RWPE1 (cell line): Measurements from ENCODE around the gene TAC3.
"Not testable (repeated sequence)": the region's sequence is repeated elsewhere in the genome, so short reads cannot be mapped to it uniquely, and the experiment has no call there.

Experiments
- CTCF ChIA-PET: fragments of 350-600 bp; sonication (Branson Sonifier 250); formaldehyde crosslinking; extraction: SDS; loops from one replicate; lab custom pipeline; 2021; lab: Yijun Ruan, JAX
- POLR2A ChIA-PET: fragments of 400-600 bp; formaldehyde crosslinking; extraction: SDS; loops from one replicate; lab custom pipeline; 2020; ENCODE audit warnings: antibody characterized with exemption; ENCODE audit not compliant: low non-redundant PET; lab: Yijun Ruan, JAX
- DNase-seq: peaks from one replicate; pipeline ENCODE4 v3.0.0; 2012; ENCODE audit warnings: low spot score
- H3K27ac ChIP-seq: fragments of 450-650 bp; 2 replicates; pipeline ENCODE4 v1.5.1; 2017
- CTCF ChIP-seq: fragments of 450-650 bp; conservative IDR thresholded peaks from 2 replicates; pipeline ENCODE4 v1.5.1; 2017; ENCODE audit warnings: low read depth, mild to moderate bottlenecking

Gene TAC3

GRCh38 chr12:56989861-56990610, 26.3 kb downstream of the TAC3 start:
- H3K27ac ChIP-seq = no peak overlapping the region
- CTCF ChIA-PET = interaction anchor here (0.7 kb wide), 1 partner anchor 121 kb away, joined by 3 read pairs; no protein-coding TSS in a partner anchor
- TF ChIP-seq CTCF = no peak
- POLR2A ChIA-PET = no interaction called here
- DNase-seq = no peak

GRCh38 chr12:56988207-56988739, 28.1 kb downstream of the TAC3 start:
- ChIA-PET CTCF (interaction anchor here (0.5 to 2.9 kb wide), 13 partner anchors 13 to 267 kb away, joined by 3 to 20 read pairs (median 4); no protein-coding TSS in a partner anchor), POLR2A (no interaction called here)
- no peak for TF ChIP-seq CTCF
- no peak for DNase-seq
- no peak overlapping the region for H3K27ac ChIP-seq

DNA sequence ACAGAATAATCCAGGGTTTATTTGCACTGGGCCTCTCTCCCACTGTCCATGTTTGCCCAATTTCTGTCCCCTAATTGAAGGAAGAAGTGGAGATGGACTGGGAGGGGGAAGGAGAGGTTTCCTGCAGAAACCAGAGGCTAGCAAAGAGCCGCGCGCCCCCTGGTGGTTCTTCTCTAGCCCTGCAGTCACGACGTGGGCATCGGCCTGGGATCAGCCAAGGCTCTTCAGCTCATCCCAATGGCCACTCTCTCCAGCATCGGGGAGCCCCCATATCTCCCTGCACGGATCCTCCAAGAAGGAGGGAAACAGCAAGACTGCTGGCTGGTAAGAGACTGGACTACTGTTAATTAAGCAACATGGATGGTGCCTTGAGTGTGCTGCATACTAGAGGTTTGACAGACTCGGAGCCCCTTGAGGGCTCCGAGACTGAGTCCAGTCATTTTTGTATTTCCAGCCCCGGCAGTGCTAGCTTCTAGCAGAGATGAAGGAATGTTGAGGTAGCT, 28.7 kb downstream of the TAC3 start:
- DNase-seq = peak; percentile 71
- ChIA-PET POLR2A (no interaction called here), CTCF (interaction anchor here (0.5 to 2.9 kb wide), 12 partner anchors 14 to 266 kb away, joined by 3 to 20 read pairs (median 4); no protein-coding TSS in a partner anchor)
- no peak overlapping the region; the same call in 1 of the 2 replicates for H3K27ac ChIP-seq
- TF ChIP-seq CTCF = peak; percentile 94

DNA sequence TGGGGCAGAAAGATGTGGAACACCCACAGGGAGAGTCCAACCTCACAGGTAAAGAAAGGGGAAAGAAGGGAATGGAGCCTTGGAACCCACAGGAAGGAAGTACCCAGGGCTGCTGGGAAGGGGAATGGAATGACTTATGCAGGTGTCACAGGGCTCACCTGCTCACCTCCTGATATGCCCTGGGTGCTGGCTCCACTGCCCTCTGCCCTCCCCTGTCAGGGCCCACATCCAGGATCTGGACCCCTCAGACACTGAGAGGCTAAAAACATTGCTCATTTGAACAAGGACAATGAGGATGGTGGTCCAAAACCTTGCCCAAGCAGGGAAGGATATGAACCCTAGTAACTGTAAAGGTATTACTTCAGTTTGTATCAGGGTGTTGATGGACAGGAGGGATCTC, 29.3 kb downstream of the TAC3 start:
- POLR2A ChIA-PET = no interaction called here
- DNase-seq = no peak
- peak overlapping the region; percentile 79; the same call in 1 of the 2 replicates for H3K27ac ChIP-seq
- no peak for TF ChIP-seq CTCF
- CTCF ChIA-PET = interaction anchor here (0.6 to 2.9 kb wide), 6 partner anchors 14 to 266 kb away, joined by 3 to 20 read pairs (median 4); no protein-coding TSS in a partner anchor

- POLR2A ChIA-PET = not testable (repeated sequence)
- peak overlapping the region; percentile 79 for H3K27ac ChIP-seq
- CTCF ChIA-PET = interaction anchor here (0.6 to 2.9 kb wide), 3 partner anchors 16 to 259 kb away, joined by 3 to 20 read pairs (median 4); no protein-coding TSS in a partner anchor
- peak; percentile 90 for DNase-seq
Observed at GRCh38 chr12:56985714-56986113, 30.6 kb downstream of the TAC3 start.

GRCh38 chr12:56983386-56983785, 32.9 kb downstream of the TAC3 start:
- DNase-seq = no peak
- POLR2A ChIA-PET = no interaction called here
- H3K27ac ChIP-seq = no peak overlapping the region
- CTCF ChIA-PET = no interaction called here
- no peak for TF ChIP-seq CTCF

GRCh38 chr12:56982578-56983236, 33.6 kb downstream of the TAC3 start:
- H3K27ac ChIP-seq, POLR2A ChIA-PET, CTCF ChIA-PET, DNase-seq: not testable (repeated sequence)
